Smooth muscle cell of the umbilical artery (primary cell): ENCODE measurements around the gene YY1AP1. TPM values are rescaled to one million over a fixed set of nuclear protein-coding genes. Genes with fewer than 3 reads are reported as not detected.

Experiments
- total RNA-seq: library from RNA; depleted of rRNA; stranded (reverse); fragments of >200 nt; gene quantifications from 2 replicates; pipeline ENCODE4 v1.2.3, GENCODE V29; 2014

Gene YY1AP1
- 36.3 and 56.1 TPM in 2 replicates for total RNA-seq

GRCh38 chr1:155688324-155689080 lies at the start of gene YY1AP1:
Gene YY1AP1, minus strand, starts transcription at chr1:155688774. Its CDS starts 8,338 bp downstream, at chr1:155680436.

GRCh38 chr1:155689081-155689607 lies 570 bp upstream of the YY1AP1 start, which contains the start of gene DAP3:
Gene DAP3, plus strand, starts transcription at chr1:155689091. Its CDS starts 20,689 bp downstream, at chr1:155709780.

GRCh38 chr1:155609515-155610256 lies 78.9 kb downstream of the YY1AP1 start, which contains the start of gene MSTO1:
Gene MSTO1, plus strand, starts transcription at chr1:155610218. Its CDS starts 31 bp downstream, at chr1:155610249.

Other genes starting within 250 kb of the YY1AP1 start
- gene ASH1L, start 126.0 kb downstream of the YY1AP1 start, total RNA-seq, result 33.9 and 39.4 TPM in 2 replicates
- gene MSTO1, start 78.6 kb downstream of the YY1AP1 start, total RNA-seq, result 29.7 and 33.3 TPM in 2 replicates
- gene DAP3, start 317 bp upstream of the YY1AP1 start, total RNA-seq, result 53.7 and 71.6 TPM in 2 replicates
- gene GON4L, start 168.4 kb upstream of the YY1AP1 start, total RNA-seq, result 32.7 and 42.5 TPM in 2 replicates
- 46.9 and 65.6 TPM in 2 replicates for gene SYT11, start 170.8 kb upstream of the YY1AP1 start, total RNA-seq
- 51.5 and 55.8 TPM in 2 replicates for gene RIT1, start 222.6 kb upstream of the YY1AP1 start, total RNA-seq
- gene KHDC4, start 245.6 kb upstream of the YY1AP1 start, total RNA-seq, result 32.1 and 32.8 TPM in 2 replicates